ENCODE results near the gene USP5.

USP5 gene

DNA sequence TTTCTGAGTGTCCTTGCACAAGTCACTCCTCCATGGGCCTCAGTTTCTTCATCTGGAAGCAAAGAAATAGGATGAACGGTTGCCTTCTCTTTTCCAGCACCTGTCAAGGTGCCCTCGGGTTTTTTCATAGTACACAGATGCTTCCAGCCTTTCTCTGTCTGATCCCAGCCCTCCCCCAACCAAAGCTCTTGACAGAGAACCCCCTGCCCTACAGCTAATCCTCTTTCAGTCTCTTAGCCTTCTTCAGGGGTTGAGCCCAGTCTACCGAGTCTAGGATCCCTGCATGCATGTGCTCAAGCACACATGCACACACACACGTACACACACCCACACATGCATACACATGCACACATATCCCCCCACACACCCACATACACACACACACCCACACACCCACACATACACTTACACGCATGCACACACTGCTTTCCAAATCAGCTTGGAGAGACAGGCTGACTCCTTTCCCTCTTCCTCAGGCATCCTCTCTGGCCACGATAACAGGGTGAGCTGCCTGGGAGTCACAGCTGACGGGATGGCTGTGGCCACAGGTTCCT is 5.6 kb upstream of the USP5 start:
- Histone ChIP-seq H3K27me3 (ENCODE audit: control insufficient read depth in 1 of 2, insufficient read depth in 2 of 2, low read length in 2 of 2) (no peaks in the 10 kb centered on the region), H3K9ac (ENCODE audit: low read length) (no peak overlapping the region), H3K27ac (ENCODE audit: low read depth, low read length) (no peak overlapping the region), H3K4me3 (ENCODE audit: low read depth in 1 of 2, low read length in 2 of 2) (no peak overlapping the region), H3K9me3 (ENCODE audit: low read length) (no peaks in the 10 kb centered on the region), H3K4me1 (ENCODE audit: insufficient read depth, low read length) (peaks cover 4% of the 10 kb centered on the region), H3K36me3 (ENCODE audit: insufficient read depth, low read length) (peaks cover 28% of the 10 kb centered on the region)

DNA sequence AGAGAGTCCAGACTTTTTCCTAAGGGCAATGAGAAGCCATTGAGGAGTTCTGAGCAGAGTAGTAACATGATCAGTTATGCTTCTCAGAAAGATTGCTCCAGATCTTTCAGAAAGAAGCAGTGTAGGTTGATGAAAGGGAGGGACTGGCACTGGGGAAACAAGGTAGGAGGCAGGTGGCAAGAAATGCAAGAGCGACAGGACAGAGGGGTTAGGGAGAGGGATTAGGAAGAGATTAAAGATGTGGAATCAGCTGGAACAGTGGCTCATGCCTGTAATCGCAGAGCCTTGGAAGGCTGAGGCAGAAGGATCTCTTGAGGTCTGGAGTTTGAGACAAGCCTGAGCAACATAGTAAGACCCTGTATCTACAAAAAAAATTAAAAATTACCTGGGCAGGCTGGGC is 4.3 kb upstream of the USP5 start:
- Histone ChIP-seq H3K4me1 (ENCODE audit: insufficient read depth, low read length) (peaks cover 5% of the 10 kb centered on the region), H3K9me3 (ENCODE audit: low read length) (no peaks in the 10 kb centered on the region), H3K4me3 (ENCODE audit: low read depth in 1 of 2, low read length in 2 of 2) (no peak overlapping the region), H3K27me3 (ENCODE audit: control insufficient read depth in 1 of 2, insufficient read depth in 2 of 2, low read length in 2 of 2) (no peaks in the 10 kb centered on the region), H3K9ac (ENCODE audit: low read length) (no peak overlapping the region), H3K36me3 (ENCODE audit: insufficient read depth, low read length) (peaks cover 28% of the 10 kb centered on the region), H3K27ac (ENCODE audit: low read depth, low read length) (no peak overlapping the region)

DNA sequence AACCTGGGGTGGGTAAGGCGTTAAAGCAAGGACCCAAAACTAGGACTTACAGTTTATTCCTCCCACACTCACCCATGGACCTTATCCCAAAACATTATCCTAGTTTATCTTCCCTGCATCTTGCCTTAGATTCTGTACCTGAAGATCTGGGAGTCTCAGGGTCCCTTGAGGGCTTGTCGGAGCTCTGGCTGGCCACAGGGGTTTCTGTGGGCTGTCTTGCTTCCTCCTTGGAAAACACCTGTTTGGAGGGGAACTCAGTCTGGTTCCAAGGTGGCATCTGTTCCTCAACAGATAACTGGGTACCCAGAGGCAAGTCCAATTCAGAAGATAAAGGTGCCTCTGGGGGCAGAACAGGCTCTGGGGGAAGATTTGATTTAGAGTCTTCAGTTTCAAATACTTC is 2.5 kb upstream of the USP5 start:
- no peaks in the 10 kb centered on the region for H3K9me3 ChIP-seq (ENCODE audit: low read length)
- no peaks in the 10 kb centered on the region for H3K27me3 ChIP-seq (ENCODE audit: control insufficient read depth in 1 of 2, insufficient read depth in 2 of 2, low read length in 2 of 2)
- H3K27ac ChIP-seq (ENCODE audit: low read depth, low read length), result no peak overlapping the region
- H3K4me3 ChIP-seq (ENCODE audit: low read depth in 1 of 2, low read length in 2 of 2), result no peak overlapping the region
- peaks cover 25% of the 10 kb centered on the region for H3K36me3 ChIP-seq (ENCODE audit: insufficient read depth, low read length)
- no peak overlapping the region for H3K9ac ChIP-seq (ENCODE audit: low read length)
- peaks cover 21% of the 10 kb centered on the region for H3K4me1 ChIP-seq (ENCODE audit: insufficient read depth, low read length)

DNA sequence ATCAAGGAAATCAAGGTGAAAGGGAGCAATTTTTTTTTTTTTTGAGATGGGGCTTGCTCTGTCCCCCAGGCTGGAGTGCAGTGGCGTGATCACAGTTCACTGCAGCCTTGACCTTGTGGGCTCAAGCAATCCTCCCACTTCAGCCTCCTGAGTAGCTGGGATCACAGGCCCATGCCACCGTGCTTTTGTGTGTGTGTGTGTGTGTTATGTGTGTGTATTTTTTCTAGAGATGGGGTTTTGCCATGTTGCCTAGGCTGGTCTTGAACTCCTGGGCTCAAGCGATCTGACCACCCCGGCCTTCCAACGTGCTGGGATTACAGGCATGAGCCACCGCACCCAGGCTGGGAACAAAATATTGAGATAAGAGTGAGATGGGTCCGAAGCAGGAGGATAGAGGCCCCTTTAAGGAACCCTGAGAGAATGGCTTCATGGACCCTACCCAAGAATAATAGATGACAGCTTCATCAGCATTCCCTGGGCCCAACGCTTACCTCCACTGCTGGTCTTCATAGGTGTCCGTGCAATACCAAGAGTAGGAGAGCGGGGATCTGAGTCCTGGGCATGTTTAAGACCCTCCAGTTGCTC is 1.9 kb upstream of the USP5 start:
- Histone ChIP-seq H3K4me3 (ENCODE audit: low read depth in 1 of 2, low read length in 2 of 2) (no peak overlapping the region), H3K9me3 (ENCODE audit: low read length) (no peaks in the 10 kb centered on the region), H3K36me3 (ENCODE audit: insufficient read depth, low read length) (peaks cover 19% of the 10 kb centered on the region), H3K9ac (ENCODE audit: low read length) (no peak overlapping the region), H3K27ac (ENCODE audit: low read depth, low read length) (no peak overlapping the region), H3K4me1 (ENCODE audit: insufficient read depth, low read length) (peaks cover 21% of the 10 kb centered on the region), H3K27me3 (ENCODE audit: control insufficient read depth in 1 of 2, insufficient read depth in 2 of 2, low read length in 2 of 2) (no peaks in the 10 kb centered on the region)

DNA sequence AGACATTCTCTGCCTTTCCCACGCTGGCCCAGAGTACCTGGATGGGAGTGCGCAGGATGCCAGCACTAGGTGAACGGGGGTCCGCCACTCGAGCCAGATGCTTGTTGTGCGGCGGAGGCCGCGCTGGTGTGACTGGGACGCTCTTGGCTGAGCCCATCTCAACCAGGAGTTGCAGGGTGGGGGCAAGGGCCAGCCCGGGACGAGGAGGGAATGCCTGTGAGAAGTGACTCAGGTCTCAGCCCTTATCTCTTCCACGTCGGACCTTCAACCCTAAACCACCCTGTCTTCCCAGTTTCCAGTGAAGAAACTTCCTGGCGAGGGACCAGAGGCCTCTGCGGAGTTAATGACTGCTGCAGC is 1.2 kb upstream of the USP5 start:
- H3K9ac ChIP-seq (ENCODE audit: low read length), result no peak overlapping the region
- no peaks in the 10 kb centered on the region for H3K27me3 ChIP-seq (ENCODE audit: control insufficient read depth in 1 of 2, insufficient read depth in 2 of 2, low read length in 2 of 2)
- no peaks in the 10 kb centered on the region for H3K9me3 ChIP-seq (ENCODE audit: low read length)
- peak overlapping the region in 1 of 2 donors; percentile 82 for H3K4me3 ChIP-seq (ENCODE audit: low read depth in 1 of 2, low read length in 2 of 2)
- peaks cover 21% of the 10 kb centered on the region for H3K4me1 ChIP-seq (ENCODE audit: insufficient read depth, low read length)
- H3K27ac ChIP-seq (ENCODE audit: low read depth, low read length), result no peak overlapping the region
- peaks cover 25% of the 10 kb centered on the region for H3K36me3 ChIP-seq (ENCODE audit: insufficient read depth, low read length)

DNA sequence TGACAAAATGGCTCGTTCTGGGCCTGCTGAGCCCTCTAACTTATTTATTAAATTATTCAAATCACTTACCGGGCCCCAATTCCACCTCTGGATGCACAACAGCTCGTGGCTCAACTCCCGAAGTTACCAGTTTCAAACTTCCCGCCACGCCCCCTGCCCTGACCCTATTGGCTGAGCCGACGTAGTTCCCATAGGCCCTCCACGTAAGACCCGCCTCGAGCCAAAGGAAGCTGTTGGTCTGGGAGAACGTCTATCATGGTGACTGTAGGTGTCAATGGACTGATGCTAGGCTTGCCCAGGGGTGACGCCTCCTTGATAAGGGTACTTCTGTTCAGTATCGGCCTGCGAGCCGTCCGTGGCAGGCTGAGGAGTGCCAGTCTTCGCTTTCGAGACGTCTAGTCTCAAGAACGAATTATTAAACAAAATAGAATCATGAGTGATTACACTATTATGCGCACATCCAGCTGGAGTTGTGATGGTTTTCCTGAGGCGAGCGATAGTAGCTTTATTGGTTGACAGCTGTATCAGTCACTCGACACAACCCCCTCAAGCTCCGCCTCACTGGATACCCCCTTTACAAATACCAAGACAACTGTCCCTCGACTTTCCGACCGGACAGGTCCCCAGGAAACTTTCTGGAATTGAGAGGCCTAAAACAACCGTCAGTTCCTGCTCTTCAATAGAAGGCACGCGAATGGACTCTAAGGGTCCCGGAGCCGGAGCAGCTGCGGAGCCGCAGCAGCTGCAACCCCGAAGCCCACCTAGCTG is 613 bp upstream of the USP5 start, which contains the start of gene CDCA3:
Gene CDCA3, minus strand, starts transcription at position 134 of the 768 bp plus-strand sequence. CDS start 334 bp downstream, outside the sequence.
- Histone ChIP-seq H3K9ac (ENCODE audit: low read length) (peak within 1 kb of the TSS; percentile 50), H3K4me1 (ENCODE audit: insufficient read depth, low read length) (peaks cover 21% of the 10 kb centered on the region), H3K4me3 (ENCODE audit: low read depth in 1 of 2, low read length in 2 of 2) (peak within 1 kb of the TSS; percentile 64 to 82), H3K27me3 (ENCODE audit: control insufficient read depth in 1 of 2, insufficient read depth in 2 of 2, low read length in 2 of 2) (no peaks in the 10 kb centered on the region), H3K9me3 (ENCODE audit: low read length) (no peaks in the 10 kb centered on the region), H3K36me3 (ENCODE audit: insufficient read depth, low read length) (peaks cover 25% of the 10 kb centered on the region), H3K27ac (ENCODE audit: low read depth, low read length) (peak within 1 kb of the TSS; percentile 94)

DNA sequence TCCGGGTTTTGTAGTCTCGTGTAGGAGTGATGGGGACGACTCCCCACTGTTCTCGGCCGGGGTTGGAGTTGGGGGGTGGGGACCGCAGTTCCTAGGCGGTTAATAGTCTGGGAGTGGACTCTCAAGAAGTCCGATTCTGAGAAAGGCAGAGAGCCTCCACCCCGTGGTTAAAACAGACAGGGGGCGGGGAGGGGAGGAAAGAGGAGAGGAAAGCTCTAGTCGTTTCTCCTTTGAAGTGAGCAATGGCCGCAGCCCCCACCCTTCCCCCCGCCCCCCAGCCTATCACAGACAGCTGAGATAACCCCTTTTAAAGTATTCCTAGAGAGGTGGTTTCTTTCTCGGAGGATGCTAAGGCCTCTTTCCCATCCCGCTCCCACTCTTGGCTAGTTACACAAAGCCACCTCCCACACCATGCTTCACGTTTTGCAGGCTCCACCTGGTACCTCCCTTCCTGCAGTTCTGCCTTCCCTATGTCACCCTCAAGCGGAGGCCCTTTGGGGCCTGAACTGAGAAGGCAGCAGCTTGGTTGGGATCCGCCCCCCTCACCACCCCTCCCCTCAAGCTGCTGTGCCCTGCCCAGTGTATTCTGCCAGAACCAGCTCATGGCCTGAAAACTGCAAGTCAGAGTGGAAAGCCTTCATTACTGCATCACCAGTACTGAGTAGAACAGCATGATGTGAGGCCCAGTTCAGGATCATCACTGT is 853 bp downstream of the USP5 start:
- Histone ChIP-seq H3K4me1 (ENCODE audit: insufficient read depth, low read length) (peaks cover 21% of the 10 kb centered on the region), H3K9me3 (ENCODE audit: low read length) (no peaks in the 10 kb centered on the region), H3K36me3 (ENCODE audit: insufficient read depth, low read length) (peaks cover 31% of the 10 kb centered on the region), H3K4me3 (ENCODE audit: low read depth in 1 of 2, low read length in 2 of 2) (peak overlapping the region; percentile 9 to 82), H3K27ac (ENCODE audit: low read depth, low read length) (peak overlapping the region; percentile 8), H3K27me3 (ENCODE audit: control insufficient read depth in 1 of 2, insufficient read depth in 2 of 2, low read length in 2 of 2) (no peaks in the 10 kb centered on the region), H3K9ac (ENCODE audit: low read length) (peak overlapping the region; percentile 69)

DNA sequence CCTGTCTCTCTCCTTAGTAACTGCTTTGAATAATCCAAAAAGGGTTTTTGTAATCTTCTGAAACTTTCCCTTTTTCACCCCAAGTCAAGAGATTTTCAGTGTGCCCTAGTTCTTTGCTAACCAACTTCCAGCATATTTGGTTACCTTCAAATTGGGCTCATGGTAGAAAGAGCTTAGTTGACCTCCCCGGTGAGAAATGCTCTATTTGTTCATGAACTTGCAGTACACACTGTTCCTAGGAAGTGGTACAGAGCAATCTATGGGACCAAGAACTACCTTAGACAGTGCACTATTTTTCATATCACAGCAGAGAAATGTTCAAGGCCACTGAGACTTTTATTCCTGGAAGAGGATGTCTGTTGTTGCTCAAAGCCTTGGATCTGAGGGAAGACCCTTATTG is 1.7 kb downstream of the USP5 start:
- Histone ChIP-seq H3K9ac (ENCODE audit: low read length) (peak overlapping the region; percentile 69), H3K9me3 (ENCODE audit: low read length) (no peaks in the 10 kb centered on the region), H3K27me3 (ENCODE audit: control insufficient read depth in 1 of 2, insufficient read depth in 2 of 2, low read length in 2 of 2) (no peaks in the 10 kb centered on the region), H3K4me3 (ENCODE audit: low read depth in 1 of 2, low read length in 2 of 2) (peak overlapping the region in 1 of 2 donors; percentile 82), H3K36me3 (ENCODE audit: insufficient read depth, low read length) (peaks cover 35% of the 10 kb centered on the region), H3K27ac (ENCODE audit: low read depth, low read length) (peak overlapping the region; percentile 8), H3K4me1 (ENCODE audit: insufficient read depth, low read length) (peaks cover 21% of the 10 kb centered on the region)

DNA sequence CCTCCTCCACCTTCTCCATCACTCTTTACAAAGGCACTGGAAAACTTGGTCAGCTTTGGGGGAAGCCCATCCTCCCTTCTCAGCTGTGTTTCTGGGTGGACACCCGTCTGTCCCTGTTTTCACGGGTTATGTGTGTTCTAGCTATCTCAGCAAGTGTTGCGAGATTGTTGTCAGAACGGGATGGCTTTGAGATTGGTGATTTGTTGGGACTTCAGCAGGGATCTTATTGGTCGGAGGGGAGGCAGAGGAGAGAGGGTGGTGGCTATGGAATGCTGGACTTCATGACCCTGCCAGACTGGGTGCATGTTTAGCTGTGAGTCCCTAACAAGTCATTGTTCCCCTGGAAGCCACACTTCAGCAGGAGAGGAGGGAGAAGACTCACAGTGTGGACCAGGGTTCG is 2.1 kb downstream of the USP5 start:
- Histone ChIP-seq H3K4me1 (ENCODE audit: insufficient read depth, low read length) (peaks cover 21% of the 10 kb centered on the region), H3K9ac (ENCODE audit: low read length) (peak overlapping the region; percentile 69), H3K36me3 (ENCODE audit: insufficient read depth, low read length) (peaks cover 40% of the 10 kb centered on the region), H3K9me3 (ENCODE audit: low read length) (no peaks in the 10 kb centered on the region), H3K27me3 (ENCODE audit: control insufficient read depth in 1 of 2, insufficient read depth in 2 of 2, low read length in 2 of 2) (no peaks in the 10 kb centered on the region), H3K27ac (ENCODE audit: low read depth, low read length) (peak overlapping the region; percentile 8), H3K4me3 (ENCODE audit: low read depth in 1 of 2, low read length in 2 of 2) (no peak overlapping the region)

DNA sequence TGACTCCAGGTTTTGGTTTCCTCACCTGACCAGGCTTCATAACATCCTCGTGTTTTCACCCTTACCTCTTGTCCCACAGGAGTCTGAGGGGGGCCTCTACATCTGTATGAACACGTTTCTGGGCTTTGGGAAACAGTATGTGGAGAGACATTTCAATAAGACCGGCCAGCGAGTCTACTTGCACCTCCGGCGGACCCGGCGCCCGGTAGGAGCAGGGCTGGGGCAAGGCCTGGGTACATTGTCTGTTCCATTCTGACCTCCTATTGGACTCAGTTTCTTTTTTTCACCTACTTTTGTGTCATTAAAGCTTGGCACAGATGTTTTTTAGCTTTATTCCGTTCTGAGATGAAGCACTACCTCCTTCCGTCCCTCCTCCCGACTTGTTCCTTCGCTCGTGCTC is 3.4 kb downstream of the USP5 start:
- no peaks in the 10 kb centered on the region for H3K27me3 ChIP-seq (ENCODE audit: control insufficient read depth in 1 of 2, insufficient read depth in 2 of 2, low read length in 2 of 2)
- no peak overlapping the region for H3K4me3 ChIP-seq (ENCODE audit: low read depth in 1 of 2, low read length in 2 of 2)
- H3K9me3 ChIP-seq (ENCODE audit: low read length), result no peaks in the 10 kb centered on the region
- H3K36me3 ChIP-seq (ENCODE audit: insufficient read depth, low read length), result peaks cover 51% of the 10 kb centered on the region
- peak overlapping the region; percentile 10 for H3K27ac ChIP-seq (ENCODE audit: low read depth, low read length)
- H3K4me1 ChIP-seq (ENCODE audit: insufficient read depth, low read length), result peaks cover 21% of the 10 kb centered on the region
- H3K9ac ChIP-seq (ENCODE audit: low read length), result no peak overlapping the region

DNA sequence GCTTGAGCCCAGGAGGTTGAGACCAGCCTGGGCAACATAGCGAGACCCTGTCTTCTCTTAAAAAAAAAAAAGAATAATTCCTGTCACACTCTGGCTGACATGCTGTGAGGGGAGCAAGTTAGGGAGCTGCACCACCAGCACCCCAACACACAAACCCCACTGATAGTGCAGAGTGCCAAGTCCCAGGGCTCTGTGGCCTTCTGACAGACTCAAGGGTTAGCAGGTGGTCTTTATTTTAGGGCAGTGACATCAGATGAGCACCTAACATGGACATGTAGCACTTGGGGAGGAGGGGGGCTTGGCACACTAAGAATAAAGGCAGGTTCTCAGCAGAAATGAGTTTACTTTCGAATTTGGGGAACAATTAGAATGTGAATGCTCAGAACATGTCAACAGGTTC is 6.8 kb downstream of the USP5 start:
- Histone ChIP-seq H3K27me3 (ENCODE audit: control insufficient read depth in 1 of 2, insufficient read depth in 2 of 2, low read length in 2 of 2) (no peaks in the 10 kb centered on the region), H3K27ac (ENCODE audit: low read depth, low read length) (no peak overlapping the region), H3K4me3 (ENCODE audit: low read depth in 1 of 2, low read length in 2 of 2) (no peak overlapping the region), H3K36me3 (ENCODE audit: insufficient read depth, low read length) (peaks cover 85% of the 10 kb centered on the region), H3K9me3 (ENCODE audit: low read length) (no peaks in the 10 kb centered on the region), H3K4me1 (ENCODE audit: insufficient read depth, low read length) (peaks cover 5% of the 10 kb centered on the region), H3K9ac (ENCODE audit: low read length) (no peak overlapping the region)

Data from muscle layer of colon (tissue), 2 donors.